GM23338 (cell line): Measurements from ENCODE around the gene BMP8A. TPM values are rescaled to one million over a fixed set of nuclear protein-coding genes. Genes with fewer than 3 reads are reported as not detected.

Experiments
- CREB1 ChIP-seq: fragments of 250-450 bp; sonication (Bioruptor Pico); IDR thresholded peaks from 2 replicates; pipeline ENCODE4 v1.5.0; 2020; ENCODE audit warnings: low read depth, mild to moderate bottlenecking, moderate library complexity
- EZH2 ChIP-seq: fragments of 200-600 bp; sonication (generic); IDR thresholded peaks from one replicate; pipeline ENCODE4 v1.8.0; 2017; ENCODE audit warnings: antibody characterized with exemption, mild to moderate bottlenecking, low read depth; ENCODE audit not compliant: unreplicated experiment
- EZH2phosphoT487 ChIP-seq: fragments of 200-600 bp; sonication (generic); IDR thresholded peaks from one replicate; pipeline ENCODE4 v1.8.1; 2018; ENCODE audit warnings: antibody characterized with exemption; ENCODE audit not compliant: unreplicated experiment
- JUNB ChIP-seq: IDR thresholded peaks from one replicate; pipeline ENCODE4 v1.6.1; 2016; ENCODE audit warnings: antibody characterized with exemption; ENCODE audit not compliant: unreplicated experiment
- ZNF114 ChIP-seq: fragments of 250-450 bp; sonication (Bioruptor Pico); IDR thresholded peaks from 2 replicates; pipeline ENCODE4 v1.5.0; 2020; ENCODE audit warnings: mild to moderate bottlenecking, moderate library complexity
- polyA plus RNA-seq: library from polyadenylated mRNA; unstranded; fragments of >200 nt; fragmentation: Nextera tagmentation; extraction: Ambion mirVana; gene quantifications from 2 replicates; pipeline ENCODE4 v1.2.1, GENCODE V29; 2016
- small RNA-seq: library from RNA; depleted of rRNA; stranded (forward); fragments of <200 nt; gene quantifications from one replicate; pipeline ENCODE3, GENCODE V24; 2014; ENCODE audit warnings: low replicate concordance
- total RNA-seq: library from RNA; depleted of rRNA; stranded (reverse); fragments of >200 nt; shearing (Covaris generic); gene quantifications from 2 replicates; pipeline ENCODE4 v1.2.3, GENCODE V29; 2014; rRNA removed
- TF ChIP-seq, protein P1 (sequence below): fragments of 250-450 bp; sonication (Bioruptor Pico); IDR thresholded peaks from 2 replicates; pipeline ENCODE4 v1.5.0; 2020; ENCODE audit warnings: mild to moderate bottlenecking, moderate library complexity
- TF ChIP-seq, protein P2 (sequence below), 2 experiments: fragments of 200-600 bp in 1 of 2; sonication (generic) in 1 of 2; conservative IDR thresholded peaks; 2 replicates each; pipeline versions ENCODE4 v1.5.1 to v1.6.1; 2016 to 2017; ENCODE audit warnings: antibody characterized with exemption in 2 of 2, low read depth in 2 of 2, mild to moderate bottlenecking in 2 of 2, moderate library complexity in 1 of 2

BMP8A gene
- total and polyA plus RNA-seq, 2 experiments from 2014 or later, result 0.34 to 0.63 TPM

DNA sequence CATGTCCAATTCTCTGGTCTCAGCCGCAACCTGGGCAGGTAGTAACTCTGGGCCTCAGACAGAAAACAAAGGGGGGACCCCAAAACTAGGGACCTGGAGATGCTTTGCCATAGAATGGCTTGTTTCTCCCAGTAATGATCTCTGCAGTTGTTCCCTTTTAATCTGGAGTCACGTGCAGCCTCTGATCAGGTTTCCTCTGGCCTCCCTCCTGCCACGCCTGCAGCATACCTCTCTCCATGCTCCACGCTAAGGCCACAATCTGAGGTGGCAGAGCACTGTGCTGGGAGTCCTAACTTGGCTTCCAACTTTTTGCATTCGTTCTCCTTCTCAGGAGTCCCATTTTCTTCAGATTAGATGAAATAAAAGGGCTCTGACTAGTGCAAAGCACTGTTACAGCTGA, 83.2 kb downstream of the BMP8A start (continued):
- TF ChIP-seq, protein P1, sequence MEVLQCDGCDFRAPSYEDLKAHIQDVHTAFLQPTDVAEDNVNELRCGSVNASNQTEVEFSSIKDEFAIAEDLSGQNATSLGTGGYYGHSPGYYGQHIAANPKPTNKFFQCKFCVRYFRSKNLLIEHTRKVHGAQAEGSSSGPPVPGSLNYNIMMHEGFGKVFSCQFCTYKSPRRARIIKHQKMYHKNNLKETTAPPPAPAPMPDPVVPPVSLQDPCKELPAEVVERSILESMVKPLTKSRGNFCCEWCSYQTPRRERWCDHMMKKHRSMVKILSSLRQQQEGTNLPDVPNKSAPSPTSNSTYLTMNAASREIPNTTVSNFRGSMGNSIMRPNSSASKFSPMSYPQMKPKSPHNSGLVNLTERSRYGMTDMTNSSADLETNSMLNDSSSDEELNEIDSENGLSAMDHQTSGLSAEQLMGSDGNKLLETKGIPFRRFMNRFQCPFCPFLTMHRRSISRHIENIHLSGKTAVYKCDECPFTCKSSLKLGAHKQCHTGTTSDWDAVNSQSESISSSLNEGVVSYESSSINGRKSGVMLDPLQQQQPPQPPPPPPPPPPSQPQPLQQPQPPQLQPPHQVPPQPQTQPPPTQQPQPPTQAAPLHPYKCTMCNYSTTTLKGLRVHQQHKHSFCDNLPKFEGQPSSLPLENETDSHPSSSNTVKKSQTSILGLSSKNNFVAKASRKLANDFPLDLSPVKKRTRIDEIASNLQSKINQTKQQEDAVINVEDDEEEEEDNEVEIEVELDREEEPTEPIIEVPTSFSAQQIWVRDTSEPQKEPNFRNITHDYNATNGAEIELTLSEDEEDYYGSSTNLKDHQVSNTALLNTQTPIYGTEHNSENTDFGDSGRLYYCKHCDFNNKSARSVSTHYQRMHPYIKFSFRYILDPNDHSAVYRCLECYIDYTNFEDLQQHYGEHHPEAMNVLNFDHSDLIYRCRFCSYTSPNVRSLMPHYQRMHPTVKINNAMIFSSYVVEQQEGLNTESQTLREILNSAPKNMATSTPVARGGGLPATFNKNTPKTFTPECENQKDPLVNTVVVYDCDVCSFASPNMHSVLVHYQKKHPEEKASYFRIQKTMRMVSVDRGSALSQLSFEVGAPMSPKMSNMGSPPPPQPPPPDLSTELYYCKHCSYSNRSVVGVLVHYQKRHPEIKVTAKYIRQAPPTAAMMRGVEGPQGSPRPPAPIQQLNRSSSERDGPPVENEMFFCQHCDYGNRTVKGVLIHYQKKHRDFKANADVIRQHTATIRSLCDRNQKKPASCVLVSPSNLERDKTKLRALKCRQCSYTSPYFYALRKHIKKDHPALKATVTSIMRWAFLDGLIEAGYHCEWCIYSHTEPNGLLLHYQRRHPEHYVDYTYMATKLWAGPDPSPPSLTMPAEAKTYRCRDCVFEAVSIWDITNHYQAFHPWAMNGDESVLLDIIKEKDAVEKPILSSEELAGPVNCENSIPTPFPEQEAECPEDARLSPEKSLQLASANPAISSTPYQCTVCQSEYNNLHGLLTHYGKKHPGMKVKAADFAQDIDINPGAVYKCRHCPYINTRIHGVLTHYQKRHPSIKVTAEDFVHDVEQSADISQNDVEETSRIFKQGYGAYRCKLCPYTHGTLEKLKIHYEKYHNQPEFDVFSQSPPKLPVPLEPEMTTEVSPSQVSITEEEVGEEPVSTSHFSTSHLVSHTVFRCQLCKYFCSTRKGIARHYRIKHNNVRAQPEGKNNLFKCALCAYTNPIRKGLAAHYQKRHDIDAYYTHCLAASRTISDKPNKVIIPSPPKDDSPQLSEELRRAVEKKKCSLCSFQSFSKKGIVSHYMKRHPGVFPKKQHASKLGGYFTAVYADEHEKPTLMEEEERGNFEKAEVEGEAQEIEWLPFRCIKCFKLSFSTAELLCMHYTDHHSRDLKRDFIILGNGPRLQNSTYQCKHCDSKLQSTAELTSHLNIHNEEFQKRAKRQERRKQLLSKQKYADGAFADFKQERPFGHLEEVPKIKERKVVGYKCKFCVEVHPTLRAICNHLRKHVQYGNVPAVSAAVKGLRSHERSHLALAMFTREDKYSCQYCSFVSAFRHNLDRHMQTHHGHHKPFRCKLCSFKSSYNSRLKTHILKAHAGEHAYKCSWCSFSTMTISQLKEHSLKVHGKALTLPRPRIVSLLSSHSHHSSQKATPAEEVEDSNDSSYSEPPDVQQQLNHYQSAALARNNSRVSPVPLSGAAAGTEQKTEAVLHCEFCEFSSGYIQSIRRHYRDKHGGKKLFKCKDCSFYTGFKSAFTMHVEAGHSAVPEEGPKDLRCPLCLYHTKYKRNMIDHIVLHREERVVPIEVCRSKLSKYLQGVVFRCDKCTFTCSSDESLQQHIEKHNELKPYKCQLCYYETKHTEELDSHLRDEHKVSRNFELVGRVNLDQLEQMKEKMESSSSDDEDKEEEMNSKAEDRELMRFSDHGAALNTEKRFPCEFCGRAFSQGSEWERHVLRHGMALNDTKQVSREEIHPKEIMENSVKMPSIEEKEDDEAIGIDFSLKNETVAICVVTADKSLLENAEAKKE (CRISPR knock-in tag), result no peak
- no peak for TF ChIP-seq CREB1 (CRISPR knock-in tag)
- TF ChIP-seq, protein P2, sequence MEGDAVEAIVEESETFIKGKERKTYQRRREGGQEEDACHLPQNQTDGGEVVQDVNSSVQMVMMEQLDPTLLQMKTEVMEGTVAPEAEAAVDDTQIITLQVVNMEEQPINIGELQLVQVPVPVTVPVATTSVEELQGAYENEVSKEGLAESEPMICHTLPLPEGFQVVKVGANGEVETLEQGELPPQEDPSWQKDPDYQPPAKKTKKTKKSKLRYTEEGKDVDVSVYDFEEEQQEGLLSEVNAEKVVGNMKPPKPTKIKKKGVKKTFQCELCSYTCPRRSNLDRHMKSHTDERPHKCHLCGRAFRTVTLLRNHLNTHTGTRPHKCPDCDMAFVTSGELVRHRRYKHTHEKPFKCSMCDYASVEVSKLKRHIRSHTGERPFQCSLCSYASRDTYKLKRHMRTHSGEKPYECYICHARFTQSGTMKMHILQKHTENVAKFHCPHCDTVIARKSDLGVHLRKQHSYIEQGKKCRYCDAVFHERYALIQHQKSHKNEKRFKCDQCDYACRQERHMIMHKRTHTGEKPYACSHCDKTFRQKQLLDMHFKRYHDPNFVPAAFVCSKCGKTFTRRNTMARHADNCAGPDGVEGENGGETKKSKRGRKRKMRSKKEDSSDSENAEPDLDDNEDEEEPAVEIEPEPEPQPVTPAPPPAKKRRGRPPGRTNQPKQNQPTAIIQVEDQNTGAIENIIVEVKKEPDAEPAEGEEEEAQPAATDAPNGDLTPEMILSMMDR (conservative IDR thresholded peaks at IDR 0.05; ENCODE audit: low read depth in 2 of 2), result no peak
- no peak for TF ChIP-seq EZH2
- no peak for TF ChIP-seq ZNF114 (CRISPR knock-in tag)
- TF ChIP-seq JUNB, result no peak
- no peak for TF ChIP-seq EZH2phosphoT487

Small RNA genes within 50 kb of the gene (small RNA-seq; reads per million reads assigned to genes)
- 2.7 reads per million, percentile 86 among the genes with 10 or more reads in this experiment for gene SNORA55

Other genes starting within 250 kb of the BMP8A start
- gene PABPC4, start 85.2 kb downstream of the BMP8A start, total RNA-seq, result 193 and 199 TPM in 2 replicates
- gene PABPC4, start 85.2 kb downstream of the BMP8A start, polyA plus RNA-seq, result 280 and 328 TPM in 2 replicates
- 4.1 and 4.5 TPM in 2 replicates for gene HEYL, start 148.0 kb downstream of the BMP8A start, total RNA-seq
- 1.6 and 1.8 TPM in 2 replicates for gene HEYL, start 148.0 kb downstream of the BMP8A start, polyA plus RNA-seq
- gene NT5C1A, start 180.5 kb downstream of the BMP8A start, total RNA-seq, result not detected in 2 replicates
- not detected in 2 replicates for gene NT5C1A, start 180.5 kb downstream of the BMP8A start, polyA plus RNA-seq
- 1.1 and 1.2 TPM in 2 replicates for gene HPCAL4, start 199.8 kb downstream of the BMP8A start, total RNA-seq
- 0.08 and 0.12 TPM in 2 replicates for gene HPCAL4, start 199.8 kb downstream of the BMP8A start, polyA plus RNA-seq
- gene PPIE, start 247.2 kb downstream of the BMP8A start, total RNA-seq, result 24.3 and 27.8 TPM in 2 replicates
- gene PPIE, start 247.2 kb downstream of the BMP8A start, polyA plus RNA-seq, result 50.3 and 51.9 TPM in 2 replicates